ENCODE results near the gene TRAK2.

The TRAK2 gene

GRCh38 chr2:201360256-201360655 is 91.0 kb downstream of the TRAK2 start:
- no peak for DNase-seq

GRCh38 chr2:201358684-201359083 is 92.6 kb downstream of the TRAK2 start:
- no peak for DNase-seq

- DNase-seq: no peak
Observed at GRCh38 chr2:201357221-201357620, 94.0 kb downstream of the TRAK2 start, which contains the start of gene FLACC1. Gene FLACC1, minus strand, starts transcription at chr2:201357345. Its CDS starts 5,941 bp downstream, at chr2:201351404.

GRCh38 chr2:201353116-201353515 is 98.1 kb downstream of the TRAK2 start:
- no peak for DNase-seq

GRCh38 chr2:201350879-201351278 is 100.4 kb downstream of the TRAK2 start:
- no peak for DNase-seq

GRCh38 chr2:201349601-201350000 is 101.7 kb downstream of the TRAK2 start:
- DNase-seq: no peak

GRCh38 chr2:201348758-201349157 is 102.5 kb downstream of the TRAK2 start:
- DNase-seq: no peak

- DNase-seq: no peak
Observed at GRCh38 chr2:201347138-201347537, 104.1 kb downstream of the TRAK2 start.

GRCh38 chr2:201345625-201346213 is 105.5 kb downstream of the TRAK2 start:
- DNase-seq: no peak

- no peak for DNase-seq
Observed at GRCh38 chr2:201344663-201345366, 106.4 kb downstream of the TRAK2 start.

- no peak for DNase-seq
Observed at GRCh38 chr2:201343559-201343958, 107.7 kb downstream of the TRAK2 start.

- DNase-seq: no peak
Observed at GRCh38 chr2:201342923-201343322, 108.3 kb downstream of the TRAK2 start.

GRCh38 chr2:201329409-201329808 is 121.8 kb downstream of the TRAK2 start:
- no peak for DNase-seq

GRCh38 chr2:201327678-201328077 is 123.6 kb downstream of the TRAK2 start:
- no peak for DNase-seq
